ENCODE data around the gene S100Z.
A peak's percentile ranks its signal among the peaks of the same experiment; 100 is the strongest.
"Not testable (repeated sequence)": the region's sequence is repeated elsewhere in the genome, so short reads cannot be mapped to it uniquely, and the experiment has no call there.

Gene S100Z

DNA sequence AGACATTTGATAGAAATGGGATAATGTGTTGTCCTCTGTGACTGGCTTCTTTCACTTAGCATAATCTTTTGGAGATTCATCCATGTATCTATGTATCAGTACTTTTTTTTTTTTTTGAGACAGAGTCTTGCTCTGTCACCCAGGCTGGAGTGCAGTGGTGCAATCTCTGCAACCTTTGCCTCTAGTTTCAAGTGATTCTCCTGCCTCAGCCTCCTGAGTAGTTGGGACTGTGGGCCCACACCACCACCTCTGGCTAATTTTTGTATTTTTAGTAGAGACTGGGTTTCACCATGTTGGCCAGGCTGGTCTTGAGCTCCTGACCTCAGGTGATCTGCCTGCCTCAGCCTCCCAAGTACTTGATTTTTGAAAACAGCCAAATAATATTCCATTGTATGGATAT lies 23.4 kb upstream of the S100Z start:
- not testable (repeated sequence) for DNase-seq (ENCODE audit: low spot score)

- no peak for DNase-seq (ENCODE audit: low spot score)
Observed at GRCh38 chr5:76831110-76831452, 18.7 kb upstream of the S100Z start.

- DNase-seq (ENCODE audit: low spot score) = no peak
Observed at GRCh38 chr5:76836181-76836580, 13.6 kb upstream of the S100Z start.

DNA sequence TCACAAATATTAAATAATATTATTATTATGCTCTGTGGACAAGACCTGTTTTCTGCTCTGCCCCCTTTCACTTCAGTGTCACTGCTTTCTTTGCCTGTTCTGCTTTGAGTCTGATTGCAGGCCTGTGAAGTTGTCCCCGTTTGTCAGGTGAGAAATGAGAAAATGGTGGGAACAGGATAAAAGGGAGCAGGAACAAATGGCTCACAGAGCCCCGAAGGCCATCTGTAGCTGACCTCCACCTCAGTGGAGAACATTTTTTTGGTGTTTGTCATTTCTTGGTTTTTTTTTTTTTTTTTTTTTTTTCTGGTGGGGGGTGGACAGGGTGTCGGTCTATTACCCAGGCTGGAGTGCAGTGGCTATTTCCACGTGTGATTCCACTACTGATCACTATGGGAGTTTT lies 13.2 kb upstream of the S100Z start:
- DNase-seq (ENCODE audit: low spot score) = no peak

GRCh38 chr5:76838481-76839261 lies 11.1 kb upstream of the S100Z start:
- no peak for DNase-seq (ENCODE audit: low spot score)

DNA sequence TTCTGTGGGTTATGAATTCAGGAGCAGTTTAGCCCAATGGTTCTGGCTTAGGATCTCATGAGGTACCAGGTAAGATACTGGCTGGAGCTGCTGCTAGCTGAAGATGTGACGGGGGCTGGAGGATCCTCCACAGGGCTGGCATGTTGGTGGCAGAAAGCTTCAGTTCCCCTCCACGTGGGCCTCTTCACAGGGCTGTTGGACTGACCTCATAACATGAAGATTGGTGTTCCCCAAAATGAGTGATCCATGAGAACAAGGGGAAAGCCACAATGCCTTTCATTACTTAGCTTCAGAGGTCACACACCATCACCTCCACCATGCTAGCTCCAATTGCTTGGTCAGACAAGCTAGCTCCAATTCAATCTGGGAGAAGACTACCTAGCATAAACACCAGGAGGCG lies 8.5 kb upstream of the S100Z start:
- DNase-seq (ENCODE audit: low spot score) = no peak

- no peak for DNase-seq (ENCODE audit: low spot score)
Observed at GRCh38 chr5:76845890-76846289, 3.9 kb upstream of the S100Z start.

- DNase-seq (ENCODE audit: low spot score) = no peak
Observed at GRCh38 chr5:76850543-76851145, 830 bp downstream of the S100Z start.

- DNase-seq (ENCODE audit: low spot score) = no peak
Observed at GRCh38 chr5:76851728-76852369, 2.0 kb downstream of the S100Z start.

DNA sequence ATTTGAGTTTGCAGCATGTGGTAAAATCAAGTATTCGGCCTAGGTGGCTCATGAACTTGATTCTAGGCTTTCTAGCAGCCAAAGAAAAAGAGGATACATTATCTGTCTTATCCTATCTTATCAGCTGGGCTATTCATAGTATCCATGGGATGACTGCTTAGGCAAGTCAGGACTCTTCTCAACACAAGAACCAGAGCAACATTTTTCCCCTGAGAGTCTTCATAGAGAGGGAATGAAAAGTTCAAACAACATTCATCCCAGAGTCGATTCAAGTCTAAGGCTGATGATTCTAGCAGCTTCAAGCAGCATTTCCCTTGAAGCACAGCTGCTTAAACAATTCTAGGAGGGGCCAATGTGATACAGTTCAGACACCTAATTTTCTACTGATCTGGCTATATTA lies 3.0 kb downstream of the S100Z start:
- no peak for DNase-seq (ENCODE audit: low spot score)

GRCh38 chr5:76853741-76854140 lies 3.9 kb downstream of the S100Z start:
- DNase-seq (ENCODE audit: low spot score) = not testable (repeated sequence)

- no peak for DNase-seq (ENCODE audit: low spot score)
Observed at GRCh38 chr5:76854644-76855043, 4.8 kb downstream of the S100Z start.

DNA sequence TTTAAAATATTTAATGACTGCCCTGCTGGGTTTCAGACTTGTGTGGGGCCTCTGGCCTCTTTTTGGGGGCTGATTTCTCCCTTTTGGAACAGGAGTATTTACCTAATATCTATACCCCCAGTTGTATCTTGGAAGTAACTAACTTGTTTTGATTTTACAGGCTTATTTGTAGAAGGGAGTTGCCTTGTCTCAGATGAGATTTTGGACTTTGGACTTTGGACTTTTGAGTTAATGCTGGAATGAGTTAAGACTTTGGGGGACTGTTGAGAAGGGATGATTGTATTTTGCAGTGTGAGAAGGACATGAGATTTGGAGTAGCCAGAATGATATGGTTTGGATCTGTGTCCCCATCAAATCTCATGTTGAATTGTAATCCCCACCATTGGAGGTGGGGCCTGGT lies 5.7 kb downstream of the S100Z start:
- not testable (repeated sequence) for DNase-seq (ENCODE audit: low spot score)

DNA sequence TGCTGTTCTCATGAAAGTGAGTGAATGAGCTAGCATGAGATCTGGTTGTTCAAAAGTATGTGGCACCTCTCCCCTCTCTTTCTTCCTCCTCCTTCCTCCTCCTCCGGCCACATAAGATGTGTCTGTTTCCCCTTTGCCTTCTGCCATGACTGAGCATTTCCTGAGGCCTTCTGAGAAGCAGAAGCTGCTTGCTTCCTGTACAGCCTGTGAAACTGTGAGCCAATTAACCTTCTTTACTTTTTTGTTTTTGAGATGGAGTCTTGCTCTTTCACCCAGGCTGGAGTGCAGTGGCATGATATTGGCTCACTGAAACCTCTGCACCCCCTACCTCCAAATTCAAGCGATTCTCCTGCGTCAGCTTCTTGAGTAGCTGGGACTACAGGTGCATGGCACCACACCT lies 6.1 kb downstream of the S100Z start:
- no peak for DNase-seq (ENCODE audit: low spot score)

DNA sequence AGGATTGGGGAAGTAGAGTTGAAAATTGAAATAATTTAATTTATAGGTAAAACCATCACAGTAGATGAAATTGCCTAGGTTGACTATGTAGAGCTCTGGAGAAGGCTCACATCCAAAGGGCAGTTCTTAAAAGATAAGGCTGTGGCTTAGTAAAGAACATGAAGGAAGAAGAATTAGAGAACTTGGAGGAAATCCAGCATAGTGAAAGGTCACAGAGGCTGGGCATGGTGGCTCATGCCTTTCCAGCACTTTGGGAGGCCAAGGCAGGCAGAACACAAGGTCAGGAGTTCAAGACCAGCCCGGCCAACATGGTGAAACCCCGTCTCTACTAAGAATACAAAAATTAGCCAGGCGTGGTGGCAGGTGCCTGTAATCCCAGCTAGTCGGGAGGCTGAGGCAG lies 7.0 kb downstream of the S100Z start:
- DNase-seq (ENCODE audit: low spot score) = not testable (repeated sequence)

GRCh38 chr5:76859591-76860247 lies 9.9 kb downstream of the S100Z start:
- DNase-seq (ENCODE audit: low spot score) = no peak

DNA sequence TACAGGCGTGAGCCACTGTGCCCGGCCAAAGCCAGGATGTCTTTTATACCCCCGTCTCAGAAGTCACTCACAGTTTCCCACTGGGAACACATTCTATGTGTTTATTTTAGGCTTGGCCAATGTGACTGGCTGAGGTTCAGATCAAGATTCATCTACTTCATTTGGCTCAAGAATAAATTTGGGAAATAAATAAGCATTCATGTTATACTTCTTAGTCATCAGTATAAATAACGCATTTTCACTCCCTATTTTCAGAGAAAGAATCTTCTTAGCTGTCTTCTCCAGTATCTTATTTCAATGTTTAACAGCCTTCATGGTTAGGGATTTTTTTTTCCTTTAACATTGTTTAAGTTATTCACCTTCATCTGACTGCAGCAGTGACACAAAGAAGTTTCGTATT lies 11.8 kb downstream of the S100Z start:
- no peak for DNase-seq (ENCODE audit: low spot score)

- no peak for DNase-seq (ENCODE audit: low spot score)
Observed at GRCh38 chr5:76863001-76863400, 13.2 kb downstream of the S100Z start.

GRCh38 chr5:76866503-76866902 lies 16.7 kb downstream of the S100Z start:
- DNase-seq (ENCODE audit: low spot score) = no peak

- no peak for DNase-seq (ENCODE audit: low spot score)
Observed at GRCh38 chr5:76867038-76867437, 17.2 kb downstream of the S100Z start.

- peak; percentile 64 for DNase-seq (ENCODE audit: low spot score)
Observed at GRCh38 chr5:76867827-76868693, 18.2 kb downstream of the S100Z start.

DNA sequence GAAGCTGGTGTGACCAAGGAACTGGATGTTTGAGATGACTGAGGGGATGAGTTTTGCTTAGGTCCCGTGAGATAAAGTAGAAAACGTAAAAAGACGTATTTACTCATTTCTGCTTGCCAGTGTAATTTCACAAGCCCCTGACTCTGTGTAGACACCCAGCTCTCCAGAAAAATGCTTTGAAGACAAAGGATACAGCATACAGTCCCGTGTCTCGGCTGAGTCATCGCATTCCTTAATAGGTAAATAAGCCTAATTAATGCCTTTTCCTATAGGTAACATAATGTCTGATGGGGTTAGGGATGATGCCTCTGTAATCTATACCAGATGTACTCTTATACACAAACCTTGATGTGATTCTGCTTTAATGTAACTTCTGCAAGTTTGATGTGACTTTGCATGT lies 20.2 kb downstream of the S100Z start:
- DNase-seq (ENCODE audit: low spot score) = no peak

Measured in RKO (cell line).